Activated CD8-positive, alpha-beta memory T cell treated with anti-CD3 and anti-CD28 coated beads for 24 hours (primary cell): Measurements from ENCODE around the gene KEAP1.
"Not testable (repeated sequence)": the region's sequence is repeated elsewhere in the genome, so short reads cannot be mapped to it uniquely, and the experiment has no call there.

Experiments
- DNase-seq: peaks from one replicate; pipeline ENCODE4 v3.0.0-alpha.2; 2020

KEAP1 gene

GRCh38 chr19:10503002-10503789 lies at the start of gene KEAP1:
TSS of gene KEAP1 (minus strand) at chr19:10503356. CDS start at chr19:10500033, 3,323 bp downstream.
- DNase-seq, result no peak

GRCh38 chr19:10552510-10553053 lies 49.4 kb upstream of the KEAP1 start:
- DNase-seq, result peak; percentile 75

- DNase-seq, result peak; percentile 75
Measured at GRCh38 chr19:10551698-10552301, 48.6 kb upstream of the KEAP1 start.

- not testable (repeated sequence) for DNase-seq
Measured at GRCh38 chr19:10551006-10551405, 47.9 kb upstream of the KEAP1 start.

GRCh38 chr19:10550336-10550735 lies 47.2 kb upstream of the KEAP1 start:
- no peak for DNase-seq

GRCh38 chr19:10549733-10550132 lies 46.6 kb upstream of the KEAP1 start:
- no peak for DNase-seq

GRCh38 chr19:10548746-10549276 lies 45.7 kb upstream of the KEAP1 start:
- no peak for DNase-seq

GRCh38 chr19:10546817-10547216 lies 43.7 kb upstream of the KEAP1 start:
- DNase-seq, result no peak

- DNase-seq, result no peak
Measured at GRCh38 chr19:10544753-10545251, 41.6 kb upstream of the KEAP1 start.

GRCh38 chr19:10544242-10544752 lies 41.1 kb upstream of the KEAP1 start:
- no peak for DNase-seq

GRCh38 chr19:10543420-10544241 lies 40.5 kb upstream of the KEAP1 start, which contains the start of gene ATG4D:
TSS of gene ATG4D (plus strand) at chr19:10543904. CDS start at chr19:10544091, 187 bp downstream.
- peak; percentile 92 for DNase-seq

GRCh38 chr19:10543059-10543419 lies 39.9 kb upstream of the KEAP1 start:
- no peak for DNase-seq

- not testable (repeated sequence) for DNase-seq
Measured at GRCh38 chr19:10539016-10539415, 35.9 kb upstream of the KEAP1 start.

- DNase-seq, result no peak
Measured at GRCh38 chr19:10538204-10538983, 35.2 kb upstream of the KEAP1 start.

GRCh38 chr19:10537668-10538067 lies 34.5 kb upstream of the KEAP1 start:
- no peak for DNase-seq

- no peak for DNase-seq
Measured at GRCh38 chr19:10535613-10536012, 32.5 kb upstream of the KEAP1 start.

GRCh38 chr19:10533646-10534386 lies 30.7 kb upstream of the KEAP1 start:
- DNase-seq, result no peak

- DNase-seq, result no peak
Measured at GRCh38 chr19:10532457-10532856, 29.3 kb upstream of the KEAP1 start.

- not testable (repeated sequence) for DNase-seq
Measured at GRCh38 chr19:10526887-10527286, 23.7 kb upstream of the KEAP1 start.

GRCh38 chr19:10525636-10526035 lies 22.5 kb upstream of the KEAP1 start:
- no peak for DNase-seq

- no peak for DNase-seq
Measured at GRCh38 chr19:10523135-10523636, 20.0 kb upstream of the KEAP1 start.
